BLaER1 treated with 17β-estradiol and CSF1 and Interleukin-3, amounts not matched to agents 10 nM and 100 nM (cell line): ENCODE measurements around the gene ABT1.

Experiments
- H3K27ac ChIP-seq, 11 experiments: shearing (Covaris generic); formaldehyde crosslinking; 2 replicates each; pipeline ENCODE4 v1.8.1; 2022
- H3K27me3 ChIP-seq, 11 experiments: shearing (Covaris generic); formaldehyde crosslinking; 2 replicates each; pipeline ENCODE4 v1.8.1; 2022
- H3K36me3 ChIP-seq, 11 experiments: shearing (Covaris generic); formaldehyde crosslinking; 2 replicates each; pipeline ENCODE4 v1.8.1; 2022
- H3K4me1 ChIP-seq, 10 experiments: shearing (Covaris generic); formaldehyde crosslinking; 2 replicates each; pipeline ENCODE4 v1.8.1; 2022
- H3K4me2 ChIP-seq, 11 experiments: shearing (Covaris generic); formaldehyde crosslinking; 2 replicates each; pipeline ENCODE4 v1.8.1; 2022
- H3K4me3 ChIP-seq, 10 experiments: shearing (Covaris generic); formaldehyde crosslinking; 2 replicates each; pipeline ENCODE4 v1.8.1; 2022
- H3K9ac ChIP-seq, 11 experiments: shearing (Covaris generic); formaldehyde crosslinking; 2 replicates each; pipeline ENCODE4 v1.8.1; 2022
- H3K9me3 ChIP-seq, 11 experiments: shearing (Covaris generic); formaldehyde crosslinking; replicated peaks in 1 of 11; 2 replicates each; pipeline ENCODE4 v1.8.1; 2022
- H4K20me1 ChIP-seq, 11 experiments: shearing (Covaris generic); formaldehyde crosslinking; 2 replicates each; pipeline ENCODE4 v1.8.1; 2022
- Cebpa-rat ChIP-seq, 11 experiments: shearing (Covaris generic); IDR thresholded peaks; 2 replicates each; pipeline ENCODE4 v1.8.1; 2022

The ABT1 gene

GRCh38 chr6:26554447-26554696 is 42.4 kb upstream of the ABT1 start:
- TF ChIP-seq Cebpa-rat (IDR thresholded peaks at IDR 0.05) = no peak
- H3K9ac ChIP-seq = peak overlapping the region; percentile 59 to 80 (median 73); a peak in 20 of 22 replicates
- peak overlapping the region; percentile 58 to 78 (median 70) for H3K4me3 ChIP-seq
- peaks cover 0 to 31% (median 25%) of the 10 kb centered on the region in 10 experiments; a peak in 17 of 20 replicates for H3K4me1 ChIP-seq
- H3K27ac ChIP-seq = peak overlapping the region in 10 of 11 experiments; percentile 0 to 73 (median 64); a peak in 17 of 22 replicates
- H3K36me3 ChIP-seq = no peaks in the 10 kb centered on the region
- H3K4me2 ChIP-seq = peak overlapping the region; percentile 79 to 93 (median 86)
- H4K20me1 ChIP-seq = no peaks in the 10 kb centered on the region
- 0 out of 22 replicates have a peak, but pooled peaks cover 0 to 4% (median 0%) of the 10 kb centered on the region in 11 experiments for H3K27me3 ChIP-seq
- peaks cover 0 to 14% (median 8%) of the 10 kb centered on the region in 11 experiments; a peak in 10 of 22 replicates for H3K9me3 ChIP-seq

- H3K4me3 ChIP-seq = peak overlapping the region; percentile 58 to 78 (median 70)
- H3K9ac ChIP-seq = peak overlapping the region; percentile 59 to 80 (median 73); a peak in 20 of 22 replicates
- TF ChIP-seq Cebpa-rat (IDR thresholded peaks at IDR 0.05) = no peak
- peaks cover 0 to 31% (median 24%) of the 10 kb centered on the region in 10 experiments; a peak in 17 of 20 replicates for H3K4me1 ChIP-seq
- H3K27me3 ChIP-seq = 0 out of 22 replicates have a peak, but pooled peaks cover 0 to 4% (median 0%) of the 10 kb centered on the region in 11 experiments
- H3K36me3 ChIP-seq = no peaks in the 10 kb centered on the region
- H3K4me2 ChIP-seq = peak overlapping the region; percentile 79 to 93 (median 86)
- H4K20me1 ChIP-seq = no peaks in the 10 kb centered on the region
- peaks cover 0 to 14% (median 8%) of the 10 kb centered on the region in 11 experiments; a peak in 10 of 22 replicates for H3K9me3 ChIP-seq
- peak overlapping the region in 10 of 11 experiments; percentile 0 to 73 (median 64); a peak in 16 of 22 replicates for H3K27ac ChIP-seq
Measured at GRCh38 chr6:26554697-26555504, 41.9 kb upstream of the ABT1 start.

- no peak for TF ChIP-seq Cebpa-rat (IDR thresholded peaks at IDR 0.05)
- H3K9me3 ChIP-seq = peaks cover 0 to 14% (median 8%) of the 10 kb centered on the region in 11 experiments; a peak in 10 of 22 replicates
- H3K27me3 ChIP-seq = no peaks in the 10 kb centered on the region
- H3K4me2 ChIP-seq = peak overlapping the region; percentile 79 to 93 (median 86); a peak in 20 of 22 replicates
- H4K20me1 ChIP-seq = no peaks in the 10 kb centered on the region
- H3K9ac ChIP-seq = peak overlapping the region in 3 of 11 experiments; percentile 74 to 76 (median 76); a peak in 2 of 22 replicates
- no peaks in the 10 kb centered on the region for H3K36me3 ChIP-seq
- no peak overlapping the region for H3K27ac ChIP-seq
- H3K4me3 ChIP-seq = peak overlapping the region in 9 of 10 experiments; percentile 61 to 78 (median 71); a peak in 13 of 20 replicates
- H3K4me1 ChIP-seq = peaks cover 0 to 28% (median 19%) of the 10 kb centered on the region in 10 experiments; a peak in 16 of 20 replicates
Measured at GRCh38 chr6:26555505-26556262, 41.1 kb upstream of the ABT1 start.

- H4K20me1 ChIP-seq = no peaks in the 10 kb centered on the region
- peaks cover 0 to 18% (median 9%) of the 10 kb centered on the region in 11 experiments; a peak in 16 of 22 replicates for H3K9me3 ChIP-seq
- H3K4me2 ChIP-seq = no peak overlapping the region
- H3K9ac ChIP-seq = no peak overlapping the region
- TF ChIP-seq Cebpa-rat (IDR thresholded peaks at IDR 0.05) = no peak
- no peak overlapping the region for H3K27ac ChIP-seq
- no peak overlapping the region for H3K4me3 ChIP-seq
- H3K36me3 ChIP-seq = no peaks in the 10 kb centered on the region
- peaks cover 0 to 25% (median 18%) of the 10 kb centered on the region in 10 experiments; a peak in 16 of 20 replicates for H3K4me1 ChIP-seq
- H3K27me3 ChIP-seq = no peaks in the 10 kb centered on the region
Measured at GRCh38 chr6:26556263-26557070, 40.3 kb upstream of the ABT1 start.

GRCh38 chr6:26561533-26562466 is 35.0 kb upstream of the ABT1 start:
- Histone ChIP-seq H3K27me3 (no peaks in the 10 kb centered on the region), H4K20me1 (no peaks in the 10 kb centered on the region), H3K9ac (no peak overlapping the region), H3K4me2 (no peak overlapping the region), H3K27ac (no peak overlapping the region), H3K4me3 (no peak overlapping the region), H3K4me1 (peaks cover 0 to 11% (median 0%) of the 10 kb centered on the region in 10 experiments; a peak in 6 of 20 replicates), H3K36me3 (no peaks in the 10 kb centered on the region), H3K9me3 (peaks cover 0 to 20% (median 15%) of the 10 kb centered on the region in 11 experiments; a peak in 15 of 22 replicates)
- no peak for TF ChIP-seq Cebpa-rat (IDR thresholded peaks at IDR 0.05)

GRCh38 chr6:26563488-26563887 is 33.3 kb upstream of the ABT1 start:
- Histone ChIP-seq H3K4me2 (no peak overlapping the region), H3K36me3 (no peaks in the 10 kb centered on the region), H3K4me1 (peaks cover 0 to 11% (median 0%) of the 10 kb centered on the region in 10 experiments; a peak in 6 of 20 replicates), H4K20me1 (no peaks in the 10 kb centered on the region), H3K9me3 (peaks cover 0 to 17% (median 11%) of the 10 kb centered on the region in 11 experiments; a peak in 14 of 22 replicates), H3K27me3 (no peaks in the 10 kb centered on the region), H3K9ac (no peak overlapping the region), H3K27ac (no peak overlapping the region), H3K4me3 (no peak overlapping the region)
- TF ChIP-seq Cebpa-rat (IDR thresholded peaks at IDR 0.05) = no peak

- Histone ChIP-seq H3K27me3 (no peaks in the 10 kb centered on the region), H3K4me3 (peak overlapping the region; percentile 51 to 74 (median 66)), H3K4me1 (peaks cover 0 to 28% (median 21%) of the 10 kb centered on the region in 10 experiments; a peak in 18 of 20 replicates), H3K9ac (peak overlapping the region in 10 of 11 experiments; percentile 38 to 68 (median 56); a peak in 15 of 22 replicates), H3K27ac (peak overlapping the region in 5 of 11 experiments; percentile 17 to 54 (median 37); a peak in 5 of 22 replicates), H3K4me2 (peak overlapping the region; percentile 47 to 82 (median 67)), H4K20me1 (no peaks in the 10 kb centered on the region), H3K9me3 (peaks cover 0 to 7% (median 0%) of the 10 kb centered on the region in 11 experiments; a peak in 4 of 22 replicates), H3K36me3 (no peaks in the 10 kb centered on the region)
- peak in 10 of 11 experiments; percentile 52 to 90 (median 82); a peak in 18 of 22 replicates for TF ChIP-seq Cebpa-rat (IDR thresholded peaks at IDR 0.05)
Measured at GRCh38 chr6:26568601-26569432, 27.9 kb upstream of the ABT1 start.
